Fibroblast of lung (primary cell): ENCODE measurements around the gene AFAP1. TPM values are rescaled to one million over a fixed set of nuclear protein-coding genes. Genes with fewer than 3 reads are reported as not detected.

Source experiments
- DNase-seq, 2 donors: peaks; one replicate each; pipeline versions ENCODE4 v3.0.0 to v3.0.0-alpha.2; 2010; ENCODE audit warnings: low read depth in 2 of 2
- H2AFZ ChIP-seq: 2 replicates; pipeline ENCODE4 v1.5.1; 2012; ENCODE audit warnings: low read length, control low read depth, inconsistent platforms
- H3K27ac ChIP-seq: 2 replicates; pipeline ENCODE4 v1.5.1; 2011; ENCODE audit warnings: low read length, control low read depth; ENCODE audit not compliant: insufficient read depth
- H3K27me3 ChIP-seq: 2 replicates; pipeline ENCODE4 v1.5.1; 2011; ENCODE audit warnings: mild to moderate bottlenecking, low read length; ENCODE audit not compliant: control insufficient read depth, insufficient read depth
- H3K36me3 ChIP-seq: 2 replicates; pipeline ENCODE4 v1.5.1; 2011; ENCODE audit warnings: low read length; ENCODE audit not compliant: control insufficient read depth, insufficient read depth
- H3K4me1 ChIP-seq: 2 replicates; pipeline ENCODE4 v1.5.1; 2011; ENCODE audit warnings: low read length; ENCODE audit not compliant: control insufficient read depth, insufficient read depth; ENCODE audit errors: extremely low read depth
- H3K4me2 ChIP-seq: 2 replicates; pipeline ENCODE4 v1.5.1; 2011; ENCODE audit warnings: low read length, control low read depth; ENCODE audit not compliant: insufficient read depth; ENCODE audit errors: extremely low read depth
- H3K4me3 ChIP-seq, 4 experiments: fragments of 200-600 bp in 1 of 4; sonication (generic) in 1 of 4; replicated peaks in 1 of 4; 2 replicates each; pipeline ENCODE4 v1.5.1; 2011 to 2016; ENCODE audit warnings: low read length in 4 of 4, low read depth in 3 of 4, mild to moderate bottlenecking in 3 of 4, control low read depth in 2 of 4, inconsistent platforms in 1 of 4, mixed read lengths in 1 of 4; ENCODE audit not compliant: insufficient read depth in 1 of 4; ENCODE audit errors: control extremely low read depth in 1 of 4
- H3K79me2 ChIP-seq: 2 replicates; pipeline ENCODE4 v1.5.1; 2012; ENCODE audit warnings: mild to moderate bottlenecking, low read length, inconsistent platforms; ENCODE audit not compliant: control insufficient read depth, insufficient read depth
- H3K9ac ChIP-seq: 2 replicates; pipeline ENCODE4 v1.5.1; 2011; ENCODE audit warnings: mild to moderate bottlenecking, low read length, control low read depth; ENCODE audit not compliant: insufficient read depth
- H3K9me3 ChIP-seq: 2 replicates; pipeline ENCODE4 v1.5.1; 2012; ENCODE audit warnings: low read depth, low read length; ENCODE audit not compliant: control insufficient read depth, insufficient read depth
- H4K20me1 ChIP-seq: 2 replicates; pipeline ENCODE4 v1.5.1; 2011; ENCODE audit warnings: low read length; ENCODE audit not compliant: control insufficient read depth, insufficient read depth; ENCODE audit errors: extremely low read depth
- CTCF ChIP-seq, 2 donors: IDR thresholded peaks in 1 of 2; conservative IDR thresholded peaks in 1 of 2; 1 replicate in 1 of 2; 2 replicates in 1 of 2; pipeline ENCODE4 v1.5.1; 2011 to 2012; ENCODE audit warnings: low read length in 2 of 2, control low read depth in 1 of 2, inconsistent platforms in 1 of 2, low read depth in 1 of 2, mild to moderate bottlenecking in 1 of 2
- EZH2 ChIP-seq: IDR thresholded peaks from 2 replicates; pipeline ENCODE4 v1.5.1; 2012; ENCODE audit warnings: low read length, control low read depth, mild to moderate bottlenecking; ENCODE audit errors: missing control alignments
- polyA plus RNA-seq, 2 donors: library from polyadenylated mRNA; depleted of rRNA in 1 of 2; stranded (reverse) in 1 of 2; unstranded in 1 of 2; fragments of >200 nt; gene quantifications; 2 replicates each; pipeline ENCODE4 v1.2.1, GENCODE V29; 2011 to 2012; ENCODE audit warnings: missing spikeins in 1 of 2
- total RNA-seq: library from RNA; depleted of rRNA; stranded (reverse); fragments of >200 nt; gene quantifications from 2 replicates; pipeline ENCODE4 v1.2.1, GENCODE V29; 2014

Gene AFAP1
- total and polyA plus RNA-seq, 2 donors (not counting 1 experiment from before 2014, with no cell fraction given) = 21.8 to 30.1 TPM

- no peak for DNase-seq
- Histone ChIP-seq H4K20me1 (no peaks in the 10 kb centered on the region), H2AFZ (no peak overlapping the region), H3K36me3 (no peaks in the 10 kb centered on the region), H3K4me2 (no peak overlapping the region), H3K4me3 (no peak overlapping the region), H3K4me1 (no peaks in the 10 kb centered on the region), H3K9ac (no peak overlapping the region), H3K9me3 (no peaks in the 10 kb centered on the region), H3K79me2 (no peaks in the 10 kb centered on the region), H3K27me3 (no peaks in the 10 kb centered on the region), H3K27ac (no peak overlapping the region)
- TF ChIP-seq CTCF (conservative IDR thresholded peaks at IDR 0.05 in 1 of 2, IDR thresholded peaks at IDR 0.05 in 1 of 2; ENCODE audit: low read depth in 1 of 2, low read length in 2 of 2) = no peak
- no peak for TF ChIP-seq EZH2
These were observed 224.9 kb downstream of the AFAP1 start for GRCh38 chr4:7714738-7715137.

- no peaks in the 10 kb centered on the region for H3K9me3 ChIP-seq
- H3K36me3 ChIP-seq = no peaks in the 10 kb centered on the region
- H3K27ac ChIP-seq = no peak overlapping the region
- no peak for DNase-seq
- H3K27me3 ChIP-seq = no peaks in the 10 kb centered on the region
- H3K4me3 ChIP-seq = no peak overlapping the region
- no peak overlapping the region for H3K9ac ChIP-seq
- no peak for TF ChIP-seq CTCF (conservative IDR thresholded peaks at IDR 0.05 in 1 of 2, IDR thresholded peaks at IDR 0.05 in 1 of 2; ENCODE audit: low read depth in 1 of 2, low read length in 2 of 2)
- TF ChIP-seq EZH2 = no peak
- no peaks in the 10 kb centered on the region for H3K4me1 ChIP-seq
- H3K79me2 ChIP-seq = no peaks in the 10 kb centered on the region
- H2AFZ ChIP-seq = no peak overlapping the region
- H3K4me2 ChIP-seq = no peak overlapping the region
- H4K20me1 ChIP-seq = no peaks in the 10 kb centered on the region
These were observed 225.5 kb downstream of the AFAP1 start for GRCh38 chr4:7714176-7714575.

GRCh38 chr4:7713757-7714156, 225.9 kb downstream of the AFAP1 start:
- H3K9ac ChIP-seq = no peak overlapping the region
- no peaks in the 10 kb centered on the region for H4K20me1 ChIP-seq
- H3K4me2 ChIP-seq = no peak overlapping the region
- no peaks in the 10 kb centered on the region for H3K36me3 ChIP-seq
- H3K27ac ChIP-seq = no peak overlapping the region
- H3K27me3 ChIP-seq = no peaks in the 10 kb centered on the region
- H3K4me1 ChIP-seq = no peaks in the 10 kb centered on the region
- H3K79me2 ChIP-seq = no peaks in the 10 kb centered on the region
- no peak overlapping the region for H2AFZ ChIP-seq
- DNase-seq = no peak
- H3K9me3 ChIP-seq = no peaks in the 10 kb centered on the region
- TF ChIP-seq EZH2 (no peak), CTCF (conservative IDR thresholded peaks at IDR 0.05 in 1 of 2, IDR thresholded peaks at IDR 0.05 in 1 of 2; ENCODE audit: low read depth in 1 of 2, low read length in 2 of 2) (no peak)
- H3K4me3 ChIP-seq = no peak overlapping the region
